22Rv1 (cell line): ENCODE measurements around the gene AGTPBP1.
"Not testable (repeated sequence)": the region's sequence is repeated elsewhere in the genome, so short reads cannot be mapped to it uniquely, and the experiment has no call there.

Experiments
- CTCF ChIP-seq: fragments of 450-650 bp; IDR thresholded peaks from 2 replicates; pipeline ENCODE4 v1.5.1; 2017; ENCODE audit warnings: mild to moderate bottlenecking
- ZFX ChIP-seq: fragments of 450-650 bp; IDR thresholded peaks from 2 replicates; pipeline ENCODE4 v1.6.1; 2017; ENCODE audit warnings: antibody characterized with exemption, borderline replicate concordance

- TF ChIP-seq CTCF, ZFX: not testable (repeated sequence)
These were observed 20.0 kb upstream of the AGTPBP1 start for GRCh38 chr9:85761802-85762201.
